Panc1 (cell line): Measurements from ENCODE around the gene MEIOB.

Experiments
- POLR2AphosphoS5 ChIP-seq: IDR thresholded peaks from 2 replicates; pipeline ENCODE4 v1.6.1; 2012; ENCODE audit warnings: mild to moderate bottlenecking, low read depth, low read length, moderate library complexity
- TF ChIP-seq, protein P1 (sequence below): fragments of 450-650 bp; IDR thresholded peaks from 2 replicates; pipeline ENCODE4 v1.5.1; 2017; ENCODE audit warnings: mild to moderate bottlenecking

DNA sequence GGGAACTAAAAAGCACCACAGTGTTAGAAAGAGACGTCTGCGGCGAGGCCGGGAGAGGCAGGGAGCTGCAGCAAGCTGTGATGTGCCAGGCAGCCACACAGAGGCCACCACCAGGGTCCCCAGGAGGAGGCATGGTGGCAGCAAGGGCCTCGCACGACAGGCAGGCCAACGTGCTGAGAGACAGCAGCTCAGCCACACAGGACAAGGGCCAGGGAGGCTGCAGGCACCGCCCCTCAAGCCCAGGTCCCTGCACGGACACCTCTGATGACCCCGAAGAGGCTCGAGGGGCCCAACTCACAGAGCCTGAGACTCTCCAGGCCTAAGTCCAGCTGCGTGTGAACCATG is 51.0 kb downstream of the MEIOB start:
- no peak for TF ChIP-seq POLR2AphosphoS5
- TF ChIP-seq, protein P1, sequence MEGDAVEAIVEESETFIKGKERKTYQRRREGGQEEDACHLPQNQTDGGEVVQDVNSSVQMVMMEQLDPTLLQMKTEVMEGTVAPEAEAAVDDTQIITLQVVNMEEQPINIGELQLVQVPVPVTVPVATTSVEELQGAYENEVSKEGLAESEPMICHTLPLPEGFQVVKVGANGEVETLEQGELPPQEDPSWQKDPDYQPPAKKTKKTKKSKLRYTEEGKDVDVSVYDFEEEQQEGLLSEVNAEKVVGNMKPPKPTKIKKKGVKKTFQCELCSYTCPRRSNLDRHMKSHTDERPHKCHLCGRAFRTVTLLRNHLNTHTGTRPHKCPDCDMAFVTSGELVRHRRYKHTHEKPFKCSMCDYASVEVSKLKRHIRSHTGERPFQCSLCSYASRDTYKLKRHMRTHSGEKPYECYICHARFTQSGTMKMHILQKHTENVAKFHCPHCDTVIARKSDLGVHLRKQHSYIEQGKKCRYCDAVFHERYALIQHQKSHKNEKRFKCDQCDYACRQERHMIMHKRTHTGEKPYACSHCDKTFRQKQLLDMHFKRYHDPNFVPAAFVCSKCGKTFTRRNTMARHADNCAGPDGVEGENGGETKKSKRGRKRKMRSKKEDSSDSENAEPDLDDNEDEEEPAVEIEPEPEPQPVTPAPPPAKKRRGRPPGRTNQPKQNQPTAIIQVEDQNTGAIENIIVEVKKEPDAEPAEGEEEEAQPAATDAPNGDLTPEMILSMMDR, result no peak
